Smooth muscle cell (in vitro differentiated cells): ENCODE data around the gene TEX2. TPM values are rescaled to one million over a fixed set of nuclear protein-coding genes. Genes with fewer than 3 reads are reported as not detected.

ENCODE experiments used
- DNase-seq: peaks from one replicate; lab custom pipeline; 2025; ENCODE audit not compliant: unreplicated experiment; lab: John Stamatoyannopoulos, UW
- H2AFZ ChIP-seq: fragments of 200-600 bp; sonication (generic); 2 replicates; pipeline ENCODE4 v1.6.0; 2016; ENCODE audit warnings: antibody characterized with exemption, low read depth, mild to moderate bottlenecking
- H3F3A ChIP-seq: fragments of 200-600 bp; sonication (generic); 2 replicates; pipeline ENCODE4 v1.6.0; 2017; ENCODE audit warnings: antibody characterized with exemption, low read depth
- H3K27ac ChIP-seq: fragments of 200-600 bp; sonication (generic); 2 replicates; pipeline ENCODE4 v1.5.1; 2016; ENCODE audit warnings: low read depth, mild to moderate bottlenecking
- H3K27me3 ChIP-seq: fragments of 200-600 bp; sonication (generic); 2 replicates; pipeline ENCODE4 v1.6.1; 2016; ENCODE audit warnings: low read depth, mild to moderate bottlenecking
- H3K36me3 ChIP-seq: fragments of 200-600 bp; sonication (generic); 2 replicates; pipeline ENCODE4 v1.5.1; 2016; ENCODE audit warnings: low read depth
- H3K4me1 ChIP-seq: fragments of 200-600 bp; sonication (generic); 2 replicates; pipeline ENCODE4 v1.5.1; 2016; ENCODE audit warnings: low read depth
- H3K4me2 ChIP-seq: fragments of 200-600 bp; sonication (generic); 2 replicates; pipeline ENCODE4 v1.6.0; 2016; ENCODE audit warnings: mild to moderate bottlenecking
- H3K4me3 ChIP-seq: fragments of 200-600 bp; sonication (generic); 2 replicates; pipeline ENCODE4 v1.5.1; 2016; ENCODE audit warnings: mild to moderate bottlenecking
- H3K79me2 ChIP-seq: fragments of 200-600 bp; sonication (generic); 2 replicates; pipeline ENCODE4 v1.6.0; 2016; ENCODE audit warnings: low read depth, mild to moderate bottlenecking
- H3K9ac ChIP-seq: fragments of 200-600 bp; sonication (generic); 2 replicates; pipeline ENCODE4 v1.6.0; 2016; ENCODE audit warnings: low read depth
- H3K9me3 ChIP-seq: fragments of 200-600 bp; sonication (generic); replicated peaks from 2 replicates; pipeline ENCODE4 v1.5.1; 2016; ENCODE audit warnings: low read depth
- H4K20me1 ChIP-seq: fragments of 200-600 bp; sonication (generic); 2 replicates; pipeline ENCODE4 v1.6.0; 2016; ENCODE audit warnings: low read depth
- CTCF ChIP-seq: fragments of 200-600 bp; sonication (generic); IDR thresholded peaks from 2 replicates; pipeline ENCODE4 v1.5.1; 2017; ENCODE audit warnings: borderline replicate concordance, mild to moderate bottlenecking, antibody characterized with exemption; ENCODE audit not compliant: insufficient read depth, poor library complexity, severe bottlenecking
- WGBS: methylation state at CpG from one replicate; pipeline ENCODE4 v1.1.7; 2016; ENCODE audit warnings: low lambda C conversion rate; 5-methylcytosine and 5-hydroxymethylcytosine counted together
- polyA plus RNA-seq: library from polyadenylated mRNA; unstranded; fragments of >200 nt; fragmentation: Nextera tagmentation; extraction: Ambion mirVana; gene quantifications from 2 replicates; pipeline ENCODE4 v1.2.1, GENCODE V29; 2016
- total RNA-seq: library from RNA; depleted of rRNA; stranded (reverse); fragments of >200 nt; gene quantifications from 2 replicates; pipeline ENCODE4 v1.2.3, GENCODE V29; 2014

The TEX2 gene
- total and polyA plus RNA-seq, 2 experiments from 2014 or later = 8.6 to 26.2 TPM

- Histone ChIP-seq H3K4me3 (no peak overlapping the region), H3K27ac (no peak overlapping the region), H3K27me3 (no peaks in the 10 kb centered on the region), H3K4me1 (no peaks in the 10 kb centered on the region), H3K79me2 (no peaks in the 10 kb centered on the region), H3K9me3 (no peaks in the 10 kb centered on the region), H2AFZ (peak overlapping the region; percentile 77), H3F3A (no peaks in the 10 kb centered on the region), H3K9ac (no peak overlapping the region), H4K20me1 (no peaks in the 10 kb centered on the region), H3K4me2 (no peak overlapping the region), H3K36me3 (no peaks in the 10 kb centered on the region)
- no peak for DNase-seq
- TF ChIP-seq CTCF = no peak
- WGBS = 84% methylated on average over 7 of the region's 7 CpGs
These were observed 14.9 kb upstream of the TEX2 start for GRCh38 chr17:64277831-64278562.

- Histone ChIP-seq H3K27ac (no peak overlapping the region), H3K27me3 (no peaks in the 10 kb centered on the region), H3K4me1 (no peaks in the 10 kb centered on the region), H3K4me3 (no peak overlapping the region), H3K9ac (no peak overlapping the region), H2AFZ (no peak overlapping the region), H3K9me3 (no peaks in the 10 kb centered on the region), H3K79me2 (no peaks in the 10 kb centered on the region), H4K20me1 (no peaks in the 10 kb centered on the region), H3F3A (no peaks in the 10 kb centered on the region), H3K36me3 (no peaks in the 10 kb centered on the region), H3K4me2 (no peak overlapping the region)
- no peak for DNase-seq
- TF ChIP-seq CTCF = no peak
- WGBS = 77% methylated on average over 11 of the region's 11 CpGs
These were observed 14.0 kb upstream of the TEX2 start for GRCh38 chr17:64276961-64277505.

GRCh38 chr17:64275016-64275415, 12.0 kb upstream of the TEX2 start:
- Histone ChIP-seq H3F3A (no peaks in the 10 kb centered on the region), H3K9me3 (no peaks in the 10 kb centered on the region), H3K79me2 (no peaks in the 10 kb centered on the region), H3K4me1 (no peaks in the 10 kb centered on the region), H3K27ac (no peak overlapping the region), H3K36me3 (no peaks in the 10 kb centered on the region), H3K27me3 (no peaks in the 10 kb centered on the region), H3K9ac (no peak overlapping the region), H2AFZ (no peak overlapping the region), H3K4me2 (no peak overlapping the region), H4K20me1 (no peaks in the 10 kb centered on the region), H3K4me3 (no peak overlapping the region)
- DNase-seq = no peak
- TF ChIP-seq CTCF = no peak
- 88% methylated on average over 3 of the region's 3 CpGs for WGBS

- no peak overlapping the region for H3K4me3 ChIP-seq
- 89% methylated on average over 6 of the region's 6 CpGs for WGBS
- H3K27me3 ChIP-seq = no peaks in the 10 kb centered on the region
- no peak for TF ChIP-seq CTCF
- H3K36me3 ChIP-seq = no peaks in the 10 kb centered on the region
- no peaks in the 10 kb centered on the region for H4K20me1 ChIP-seq
- no peak overlapping the region for H3K4me2 ChIP-seq
- H3K4me1 ChIP-seq = no peaks in the 10 kb centered on the region
- no peak overlapping the region for H3K27ac ChIP-seq
- no peaks in the 10 kb centered on the region for H3F3A ChIP-seq
- no peaks in the 10 kb centered on the region for H3K79me2 ChIP-seq
- H2AFZ ChIP-seq = no peak overlapping the region
- H3K9ac ChIP-seq = no peak overlapping the region
- no peak for DNase-seq
- H3K9me3 ChIP-seq = no peaks in the 10 kb centered on the region
These were observed 9.9 kb upstream of the TEX2 start for GRCh38 chr17:64273006-64273405.
